ENCODE results near the gene LZTS2. TPM values are rescaled to one million over a fixed set of nuclear protein-coding genes. Genes with fewer than 3 reads are reported as not detected.

LZTS2 gene
- total RNA-seq, 1 experiment from 2014 or later, result 93.0 TPM

- H3K36me3 ChIP-seq (ENCODE audit: control insufficient read depth in 1 of 2, insufficient read depth in 2 of 2, low read length in 2 of 2), result peaks cover 0 to 10% of the 10 kb centered on the region in 2 experiments; a peak in 2 of 4 replicates
- no peaks in the 10 kb centered on the region for H3K27me3 ChIP-seq (ENCODE audit: insufficient read depth, low read length)
- ChIA-PET CTCF (interaction anchor here (0.5 to 2.7 kb wide), 5 partner anchors 10 to 82 kb away, joined by 3 to 10 read pairs (median 3); no protein-coding TSS in a partner anchor), POLR2A (no interaction called here), RAD21 (ENCODE audit: low non-redundant PET in 1 of 2, low total read pairs in 2 of 2, uncharacterized antibody in 2 of 2, unreplicated experiment in 2 of 2) (no interaction called here)
- ATAC-seq (no peak), DNase-seq (ENCODE audit: low read depth, low spot score) (no peak)
- H3K9me2 ChIP-seq (ENCODE audit: insufficient read depth), result no peaks in the 10 kb centered on the region
- intact Hi-C loops (cut with micrococcal nuclease), result no loop called here
- no peak overlapping the region for H3K4me3 ChIP-seq (replicated peaks in 1 of 2; ENCODE audit: low read depth in 1 of 2, low read length in 2 of 2)
- peaks cover 7 to 32% of the 10 kb centered on the region in 2 experiments; a peak in 3 of 4 replicates for H3K4me1 ChIP-seq (ENCODE audit: control insufficient read depth in 1 of 2, insufficient read depth in 2 of 2, low read length in 2 of 2)
- H3K9me3 ChIP-seq (ENCODE audit: control insufficient read depth in 1 of 2, insufficient read depth in 1 of 2, low read depth in 1 of 2, low read length in 2 of 2), result no peaks in the 10 kb centered on the region
- peak overlapping the region; percentile 98 for H3K4me2 ChIP-seq (ENCODE audit: low read length)
- BruUV-seq (replicated peaks), result no TSS peak
- H3K9ac ChIP-seq (ENCODE audit: low read length), result peak overlapping the region; percentile 75; the same call in 1 of the 2 replicates
- no peak for TF ChIP-seq EGR1 (IDR thresholded peaks at IDR 0.05; ENCODE audit: low read depth)
- TF ChIP-seq TCF7L2 (IDR thresholded peaks at IDR 0.05; ENCODE audit: borderline replicate concordance, extremely low read depth, insufficient read depth, insufficient read length), result no peak
- TF ChIP-seq EZH2 (IDR thresholded peaks at IDR 0.05), result no peak
- TF ChIP-seq POLR2A (IDR thresholded peaks at IDR 0.05; ENCODE audit: borderline replicate concordance, extremely low read depth, insufficient read depth, insufficient read length), result no peak
- TF ChIP-seq SIN3A (IDR thresholded peaks at IDR 0.05; ENCODE audit: low read depth), result no peak
- TF ChIP-seq CBX3 (IDR thresholded peaks at IDR 0.05; ENCODE audit: low read depth), result no peak
- no peak for TF ChIP-seq YY1 (IDR thresholded peaks at IDR 0.05; ENCODE audit: extremely low read depth, insufficient replicate concordance, low read depth, low read length)
- TF ChIP-seq, protein P1, sequence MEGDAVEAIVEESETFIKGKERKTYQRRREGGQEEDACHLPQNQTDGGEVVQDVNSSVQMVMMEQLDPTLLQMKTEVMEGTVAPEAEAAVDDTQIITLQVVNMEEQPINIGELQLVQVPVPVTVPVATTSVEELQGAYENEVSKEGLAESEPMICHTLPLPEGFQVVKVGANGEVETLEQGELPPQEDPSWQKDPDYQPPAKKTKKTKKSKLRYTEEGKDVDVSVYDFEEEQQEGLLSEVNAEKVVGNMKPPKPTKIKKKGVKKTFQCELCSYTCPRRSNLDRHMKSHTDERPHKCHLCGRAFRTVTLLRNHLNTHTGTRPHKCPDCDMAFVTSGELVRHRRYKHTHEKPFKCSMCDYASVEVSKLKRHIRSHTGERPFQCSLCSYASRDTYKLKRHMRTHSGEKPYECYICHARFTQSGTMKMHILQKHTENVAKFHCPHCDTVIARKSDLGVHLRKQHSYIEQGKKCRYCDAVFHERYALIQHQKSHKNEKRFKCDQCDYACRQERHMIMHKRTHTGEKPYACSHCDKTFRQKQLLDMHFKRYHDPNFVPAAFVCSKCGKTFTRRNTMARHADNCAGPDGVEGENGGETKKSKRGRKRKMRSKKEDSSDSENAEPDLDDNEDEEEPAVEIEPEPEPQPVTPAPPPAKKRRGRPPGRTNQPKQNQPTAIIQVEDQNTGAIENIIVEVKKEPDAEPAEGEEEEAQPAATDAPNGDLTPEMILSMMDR (IDR thresholded peaks at IDR 0.05 in 2 of 3, conservative IDR thresholded peaks at IDR 0.05 in 1 of 3; ENCODE audit: borderline replicate concordance in 1 of 3, insufficient read depth in 1 of 3, low read depth in 2 of 3, low read length in 2 of 3), result no peak
- TF ChIP-seq JUND (IDR thresholded peaks at IDR 0.05), result no peak
- no peak for TF ChIP-seq SRF (IDR thresholded peaks at IDR 0.05; ENCODE audit: low read depth)
- no peak for TF ChIP-seq ELF1 (IDR thresholded peaks at IDR 0.05; ENCODE audit: borderline replicate concordance, low read depth)
- no peak for TF ChIP-seq RAD21 (IDR thresholded peaks at IDR 0.05; ENCODE audit: low read depth)
- TF ChIP-seq EZH2phosphoT487 (IDR thresholded peaks at IDR 0.05; ENCODE audit: borderline replicate concordance), result no peak
- TF ChIP-seq SP1 (IDR thresholded peaks at IDR 0.05; ENCODE audit: low read depth), result no peak
- no peak for TF ChIP-seq FOSL1 (IDR thresholded peaks at IDR 0.05; ENCODE audit: low read depth)
- H4K20me1 ChIP-seq (ENCODE audit: insufficient read depth), result no peaks in the 10 kb centered on the region
- H3K79me2 ChIP-seq (ENCODE audit: insufficient read depth, low read length), result no peaks in the 10 kb centered on the region
- no peak overlapping the region for H3K27ac ChIP-seq (ENCODE audit: low read depth, low read length)
- H2AFZ ChIP-seq (ENCODE audit: low read depth, low read length, poor library complexity, severe bottlenecking), result no peak overlapping the region
Observed at GRCh38 chr10:100968062-100968736, 31.4 kb upstream of the LZTS2 start.
